ENCODE results near the gene CDK12.
A peak's percentile ranks its signal among the peaks of the same experiment; 100 is the strongest.
"Not testable (repeated sequence)": the region's sequence is repeated elsewhere in the genome, so short reads cannot be mapped to it uniquely, and the experiment has no call there.

CDK12 gene

DNA sequence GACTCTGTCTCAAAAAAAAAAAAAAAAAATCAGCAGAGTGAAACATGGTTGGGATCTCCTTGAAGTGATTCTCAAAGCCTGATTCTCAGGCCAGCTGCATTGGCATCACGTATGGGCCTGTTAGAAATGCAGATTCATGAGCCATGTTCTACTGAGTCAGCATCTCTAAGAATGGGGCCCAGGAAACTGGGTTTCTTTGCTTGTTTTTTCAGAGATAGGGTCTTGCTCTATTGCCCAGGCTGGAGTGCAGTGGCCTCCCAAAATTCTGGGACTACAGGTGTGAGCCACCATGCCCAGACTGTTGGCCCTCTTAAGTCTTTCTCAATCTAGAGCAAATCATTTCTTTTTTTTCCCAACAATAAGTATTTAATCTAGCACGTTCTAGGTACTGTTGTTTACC, 47.7 kb downstream of the CDK12 start:
- DNase-seq = no peak

DNA sequence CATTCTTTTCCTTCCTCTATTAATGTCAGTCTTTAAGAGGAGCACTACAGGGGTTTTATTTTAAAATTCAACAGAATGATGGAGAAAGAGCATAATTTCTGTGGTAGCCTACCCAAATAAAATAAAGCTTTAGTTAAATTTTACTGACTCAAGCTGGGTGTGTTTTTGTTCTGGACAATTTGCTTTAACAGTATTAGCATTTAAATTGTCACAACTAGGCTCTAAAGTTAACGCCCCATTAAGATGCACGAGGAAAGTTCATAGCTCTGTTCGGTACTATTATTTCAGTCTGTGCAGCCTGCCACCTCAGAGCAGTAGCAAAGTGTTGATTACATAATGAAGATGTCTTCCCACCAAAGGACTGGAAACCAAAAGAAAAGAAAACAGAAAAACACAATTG, 52.0 kb downstream of the CDK12 start:
- no peak for DNase-seq

DNA sequence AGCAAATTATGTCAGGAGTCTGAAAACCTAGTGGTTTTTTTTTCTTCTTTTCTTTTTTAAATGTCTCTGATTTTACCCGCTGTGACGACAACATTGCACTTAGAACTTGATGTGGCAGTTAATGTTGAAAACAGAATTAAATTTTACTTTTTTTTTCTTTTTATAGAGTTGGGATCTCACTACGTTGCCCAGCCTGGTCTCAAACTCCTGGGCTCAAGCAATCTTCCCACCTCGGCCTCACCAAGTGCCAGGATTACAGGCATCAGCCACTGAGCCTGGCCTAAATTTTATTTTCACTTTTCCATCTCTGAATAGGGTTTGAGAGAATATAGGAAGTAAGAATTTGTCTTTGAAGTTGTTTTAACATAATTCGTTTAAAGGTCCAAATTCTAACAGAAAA, 52.6 kb downstream of the CDK12 start:
- no peak for DNase-seq

DNA sequence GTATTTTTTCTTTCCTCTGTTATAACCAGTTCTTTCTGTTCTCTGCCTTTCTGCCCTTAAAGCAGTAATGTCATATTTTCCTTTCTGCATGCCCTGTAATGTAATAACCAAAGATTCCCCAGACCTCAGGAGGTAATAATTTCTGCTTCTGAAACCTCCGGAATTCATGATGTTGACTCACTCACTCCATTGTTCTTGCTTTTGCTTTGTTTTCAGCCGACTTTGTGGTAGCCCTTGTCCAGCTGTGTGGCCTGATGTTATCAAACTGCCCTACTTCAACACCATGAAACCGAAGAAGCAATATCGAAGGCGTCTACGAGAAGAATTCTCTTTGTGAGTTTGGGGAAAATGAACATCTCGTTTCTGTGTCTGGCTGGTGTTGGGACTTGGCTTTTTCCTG, 55.9 kb downstream of the CDK12 start:
- no peak for DNase-seq

DNA sequence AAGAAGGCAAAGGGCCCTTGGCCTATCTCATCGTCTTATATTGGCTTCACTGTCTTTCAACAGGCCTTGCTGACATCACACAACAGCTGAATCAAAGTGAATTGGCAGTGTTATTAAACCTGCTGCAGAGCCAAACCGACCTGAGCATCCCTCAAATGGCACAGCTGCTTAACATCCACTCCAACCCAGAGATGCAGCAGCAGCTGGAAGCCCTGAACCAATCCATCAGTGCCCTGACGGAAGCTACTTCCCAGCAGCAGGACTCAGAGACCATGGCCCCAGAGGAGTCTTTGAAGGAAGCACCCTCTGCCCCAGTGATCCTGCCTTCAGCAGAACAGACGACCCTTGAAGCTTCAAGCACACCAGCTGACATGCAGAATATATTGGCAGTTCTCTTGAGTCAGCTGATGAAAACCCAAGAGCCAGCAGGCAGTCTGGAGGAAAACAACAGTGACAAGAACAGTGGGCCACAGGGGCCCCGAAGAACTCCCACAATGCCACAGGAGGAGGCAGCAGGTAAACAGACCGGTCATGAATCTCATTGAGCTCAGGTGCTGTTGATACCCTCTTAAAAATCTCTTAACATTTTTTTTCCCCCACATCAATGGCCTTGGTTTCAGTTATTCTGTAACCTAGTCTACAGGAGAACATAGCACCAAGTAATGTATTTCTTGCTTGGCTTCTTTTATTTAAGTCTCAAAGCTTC, 64.7 kb downstream of the CDK12 start:
- no peak for DNase-seq

DNA sequence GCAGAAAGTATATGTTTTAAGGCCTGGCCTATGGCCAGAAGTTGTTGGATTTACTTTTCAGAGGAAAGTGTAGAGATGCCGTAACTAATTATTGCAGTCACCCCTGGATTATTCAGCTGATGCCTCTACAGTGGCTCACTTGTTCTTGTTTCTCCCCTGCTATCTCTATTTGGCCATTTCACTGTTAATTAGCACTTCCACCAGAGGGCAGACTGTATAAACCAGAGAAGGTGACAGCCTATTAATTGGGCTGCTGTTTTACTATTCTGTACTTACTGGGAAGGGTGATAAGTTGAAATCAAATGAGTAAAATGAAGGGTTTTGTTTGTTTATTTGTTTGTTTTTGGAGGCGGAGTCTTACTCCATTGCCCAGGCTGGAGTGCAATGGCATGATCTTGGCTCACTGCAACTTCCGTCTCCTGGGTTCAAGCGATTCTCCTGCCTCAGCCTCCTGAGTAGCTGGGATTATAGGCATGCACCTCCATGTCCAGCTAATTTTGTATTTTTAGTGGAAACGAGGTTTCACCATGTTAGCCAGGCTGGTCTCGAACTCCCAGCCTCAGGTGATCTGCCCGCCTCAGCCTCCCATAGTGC, 66.0 kb downstream of the CDK12 start:
- no peak for DNase-seq

DNA sequence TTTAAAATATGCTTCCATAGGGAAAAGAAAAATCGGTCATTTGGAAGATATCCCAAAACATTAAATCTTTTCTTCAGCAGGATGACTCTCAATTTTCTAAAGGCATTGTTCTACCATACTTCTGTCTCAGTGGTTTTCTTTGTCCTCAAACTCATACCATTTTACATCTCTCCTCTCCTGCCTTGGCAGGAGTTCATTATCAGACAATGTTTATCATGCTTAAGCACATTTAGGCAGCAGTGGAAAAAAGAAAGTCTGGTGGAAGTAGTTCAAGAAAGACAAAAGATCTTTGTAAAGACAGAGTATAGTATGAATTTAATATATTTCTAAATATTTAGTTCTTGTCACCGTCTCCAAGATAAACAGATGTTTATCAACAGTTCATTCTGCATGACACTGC, 68.2 kb downstream of the CDK12 start:
- DNase-seq = no peak

DNA sequence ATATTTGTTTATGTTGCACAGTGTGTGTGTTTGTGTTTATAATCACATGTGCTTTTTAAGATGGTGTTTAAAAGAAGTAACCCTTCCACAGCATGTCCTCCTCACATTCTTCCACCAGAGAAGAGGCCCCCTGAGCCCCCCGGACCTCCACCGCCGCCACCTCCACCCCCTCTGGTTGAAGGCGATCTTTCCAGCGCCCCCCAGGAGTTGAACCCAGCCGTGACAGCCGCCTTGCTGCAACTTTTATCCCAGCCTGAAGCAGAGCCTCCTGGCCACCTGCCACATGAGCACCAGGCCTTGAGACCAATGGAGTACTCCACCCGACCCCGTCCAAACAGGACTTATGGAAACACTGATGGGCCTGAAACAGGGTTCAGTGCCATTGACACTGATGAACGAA, 69.2 kb downstream of the CDK12 start:
- DNase-seq = no peak

DNA sequence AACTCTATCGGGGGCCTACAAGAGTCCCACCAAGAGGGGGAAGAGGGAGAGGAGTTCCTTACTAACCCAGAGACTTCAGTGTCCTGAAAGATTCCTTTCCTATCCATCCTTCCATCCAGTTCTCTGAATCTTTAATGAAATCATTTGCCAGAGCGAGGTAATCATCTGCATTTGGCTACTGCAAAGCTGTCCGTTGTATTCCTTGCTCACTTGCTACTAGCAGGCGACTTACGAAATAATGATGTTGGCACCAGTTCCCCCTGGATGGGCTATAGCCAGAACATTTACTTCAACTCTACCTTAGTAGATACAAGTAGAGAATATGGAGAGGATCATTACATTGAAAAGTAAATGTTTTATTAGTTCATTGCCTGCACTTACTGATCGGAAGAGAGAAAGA, 70.0 kb downstream of the CDK12 start:
- no peak for DNase-seq

DNA sequence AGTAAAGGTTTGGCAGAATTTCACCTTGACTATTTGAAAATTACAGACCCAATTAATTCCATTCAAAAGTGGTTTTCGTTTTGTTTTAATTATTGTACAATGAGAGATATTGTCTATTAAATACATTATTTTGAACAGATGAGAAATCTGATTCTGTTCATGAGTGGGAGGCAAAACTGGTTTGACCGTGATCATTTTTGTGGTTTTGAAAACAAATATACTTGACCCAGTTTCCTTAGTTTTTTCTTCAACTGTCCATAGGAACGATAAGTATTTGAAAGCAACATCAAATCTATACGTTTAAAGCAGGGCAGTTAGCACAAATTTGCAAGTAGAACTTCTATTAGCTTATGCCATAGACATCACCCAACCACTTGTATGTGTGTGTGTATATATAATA, 72.6 kb downstream of the CDK12 start:
- no peak for DNase-seq

DNA sequence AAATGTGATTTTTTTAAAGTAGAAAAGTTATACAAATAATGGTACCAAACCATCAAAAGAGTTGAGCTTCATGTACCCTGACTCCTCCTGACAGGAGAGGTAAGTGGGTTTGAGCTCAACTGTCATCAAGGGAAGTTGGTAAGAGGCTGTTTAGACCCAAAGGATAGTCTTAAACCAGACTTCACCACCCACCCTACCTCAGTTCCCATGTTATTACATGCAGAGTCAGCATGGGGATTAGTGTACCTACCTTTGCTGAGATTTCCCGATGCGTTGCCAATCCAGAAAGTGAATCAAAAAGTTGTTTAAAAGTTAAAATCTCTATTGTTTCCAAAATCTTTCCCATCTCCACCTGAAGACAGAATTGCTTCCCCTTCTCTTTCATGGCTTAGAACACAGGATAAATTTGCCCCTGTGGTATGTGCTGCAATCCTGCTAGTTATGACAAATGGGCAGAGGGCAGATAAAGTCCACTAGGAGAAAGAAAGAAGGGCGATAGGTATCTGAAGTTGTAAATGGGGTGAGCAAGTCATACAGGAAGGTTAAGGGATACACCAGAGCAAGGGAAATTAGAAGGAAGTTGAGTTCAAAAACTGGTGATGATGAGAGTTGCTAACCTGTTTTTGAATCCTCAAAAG, 73.6 kb downstream of the CDK12 start:
- DNase-seq = no peak

DNA sequence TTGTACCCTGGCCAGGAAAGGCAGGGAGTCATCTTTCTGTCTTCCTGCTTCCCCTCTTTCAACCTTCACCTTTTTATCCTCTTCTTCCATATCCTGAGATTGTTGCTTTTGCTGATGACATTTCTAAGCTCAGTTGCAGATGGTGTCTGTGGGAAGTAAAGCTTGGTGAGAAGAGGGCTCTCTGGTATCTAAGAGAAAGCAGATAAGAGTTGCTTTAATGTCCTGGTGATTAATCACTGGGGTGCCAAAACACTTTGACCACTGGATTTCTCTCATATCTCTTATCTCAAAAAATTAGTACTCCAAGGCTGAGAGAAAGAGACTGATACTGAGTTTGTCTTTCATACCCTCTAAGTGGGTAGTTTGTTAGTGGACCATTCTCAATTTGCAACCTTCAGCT, 75.2 kb downstream of the CDK12 start:
- DNase-seq = no peak

DNA sequence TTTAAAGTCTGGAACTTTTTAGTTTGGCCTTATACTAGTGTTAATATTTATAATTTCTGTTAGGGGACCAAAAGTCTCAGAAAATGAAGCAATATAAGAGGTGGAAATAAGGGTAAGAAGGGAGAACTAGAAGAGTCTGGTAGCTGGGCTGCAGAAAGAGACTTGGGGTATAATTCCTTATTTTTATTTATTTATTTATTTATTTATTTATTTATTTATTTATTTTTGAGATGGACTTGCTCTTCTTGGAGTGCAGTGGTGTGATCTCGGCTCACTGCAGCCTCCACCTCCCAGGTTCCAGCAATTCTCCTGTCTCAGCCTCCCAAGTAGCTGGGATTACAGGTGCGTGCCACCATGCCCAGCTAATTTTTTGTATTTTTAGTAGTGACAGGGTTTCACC, 76.1 kb downstream of the CDK12 start:
- not testable (repeated sequence) for DNase-seq

DNA sequence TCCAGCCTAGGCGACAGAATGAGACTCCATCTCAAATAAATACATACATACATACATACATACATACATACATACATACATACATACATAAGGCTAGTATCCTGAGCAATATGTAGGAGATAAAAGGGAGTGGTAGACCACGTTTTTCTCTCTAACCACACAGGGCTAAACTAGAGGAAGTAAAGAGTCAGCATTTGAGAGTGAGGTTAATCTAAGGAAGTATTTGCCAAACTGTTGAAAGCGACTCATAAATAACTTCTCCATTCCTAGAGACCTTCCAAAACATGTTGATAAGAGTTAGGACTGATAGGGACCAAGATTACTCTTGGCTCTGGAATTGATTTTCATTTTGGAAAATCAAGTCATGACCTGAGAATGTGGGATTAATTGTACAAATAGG, 77.6 kb downstream of the CDK12 start:
- no peak for DNase-seq

DNA sequence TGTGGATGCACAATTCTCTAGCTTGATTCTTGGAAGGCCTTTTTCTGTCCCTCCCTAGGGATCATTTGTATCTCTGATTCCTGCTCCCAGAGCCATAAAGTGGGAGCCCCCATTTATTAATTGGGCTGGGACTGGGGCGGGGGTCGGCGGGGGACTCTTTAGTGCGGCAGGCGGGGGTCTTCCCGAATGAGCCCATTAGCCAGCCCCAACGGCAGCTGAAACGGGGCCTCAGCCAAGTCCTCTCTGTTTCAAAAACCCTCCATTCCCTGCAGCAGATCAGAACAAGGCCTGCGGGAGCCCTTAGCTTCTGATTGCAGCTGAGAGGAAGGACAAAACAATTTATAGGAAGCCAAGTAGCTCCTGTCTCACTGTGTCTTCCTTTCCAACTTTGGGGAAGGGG, 79.3 kb downstream of the CDK12 start:
- no peak for DNase-seq

DNA sequence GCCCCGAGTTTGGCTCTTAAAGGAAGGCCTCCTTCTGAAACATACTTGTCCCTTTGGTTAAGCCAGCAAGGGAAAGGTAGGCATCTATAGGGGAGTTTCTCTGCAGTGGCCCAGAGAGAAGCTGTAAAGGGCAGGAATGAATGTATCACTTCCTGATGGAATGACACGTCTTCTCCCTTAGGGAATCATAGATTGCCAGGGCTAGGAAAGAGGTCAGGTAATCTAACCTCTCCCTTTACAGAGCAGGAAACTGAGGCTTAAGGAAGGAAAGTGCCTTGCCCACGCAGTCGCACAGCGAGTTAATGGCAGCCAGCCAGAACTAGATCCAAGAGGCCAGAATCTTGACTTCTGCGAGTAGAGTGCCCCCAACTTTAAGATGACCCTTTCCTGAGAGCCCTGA, 80.4 kb downstream of the CDK12 start:
- DNase-seq = no peak

DNA sequence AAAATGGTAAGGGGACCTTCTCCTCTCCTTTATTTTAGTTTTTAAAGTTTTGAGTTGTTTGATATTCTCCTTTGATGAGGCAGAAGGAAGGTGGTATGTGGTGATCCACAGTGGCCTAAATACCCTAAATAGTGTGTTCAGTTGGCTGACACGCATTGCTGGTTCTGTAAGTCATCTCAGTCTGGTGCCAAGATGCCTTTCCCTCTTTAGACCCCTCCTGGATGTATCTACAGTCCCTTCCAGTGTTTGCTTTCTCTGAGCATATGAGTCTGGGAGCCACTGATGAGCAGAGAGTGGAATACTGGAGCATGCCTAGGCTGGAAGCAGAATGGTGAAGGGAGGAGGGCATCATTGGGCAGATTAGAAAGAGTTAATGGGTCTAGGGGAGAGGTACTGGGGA, 81.9 kb downstream of the CDK12 start:
- DNase-seq = no peak

DNA sequence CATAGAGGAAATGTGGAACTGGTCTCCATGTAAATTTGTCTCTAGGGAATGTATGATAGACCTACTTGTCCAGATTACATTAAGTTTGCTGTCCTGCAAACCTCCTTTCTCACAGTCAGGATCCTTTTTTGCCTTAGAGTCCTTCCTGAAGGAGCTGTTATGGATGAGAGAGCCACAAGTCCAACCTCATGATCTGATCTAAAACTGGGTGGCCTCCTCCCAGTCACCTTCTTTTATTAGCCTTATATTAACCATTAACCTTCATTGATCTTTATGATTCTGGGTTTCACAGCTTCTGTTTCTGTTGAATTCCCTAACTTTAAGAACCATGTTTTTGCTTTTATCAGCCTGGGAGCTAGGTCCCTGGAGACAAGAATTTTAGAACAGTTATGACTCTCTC, 82.4 kb downstream of the CDK12 start:
- no peak for DNase-seq

DNA sequence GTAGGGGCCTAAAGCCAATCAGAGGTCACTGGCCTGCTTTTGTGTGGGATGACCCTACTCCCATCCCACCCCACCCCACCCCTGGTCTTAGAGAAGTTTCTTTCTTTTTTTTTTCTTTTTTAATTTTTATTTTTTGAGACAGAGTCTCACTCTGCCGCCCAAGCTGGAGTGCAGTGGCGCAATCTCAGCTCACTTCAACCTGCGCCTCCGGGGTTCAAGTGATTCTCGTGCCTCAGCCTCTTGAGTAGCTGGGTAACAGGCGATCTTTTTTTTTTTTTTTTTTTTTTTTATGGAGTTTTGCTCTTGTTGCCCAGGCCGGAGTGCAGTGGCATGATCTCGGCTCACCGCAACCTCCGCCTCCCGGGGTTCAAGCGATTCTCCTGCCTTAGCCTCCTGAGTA, 83.1 kb downstream of the CDK12 start:
- not testable (repeated sequence) for DNase-seq

DNA sequence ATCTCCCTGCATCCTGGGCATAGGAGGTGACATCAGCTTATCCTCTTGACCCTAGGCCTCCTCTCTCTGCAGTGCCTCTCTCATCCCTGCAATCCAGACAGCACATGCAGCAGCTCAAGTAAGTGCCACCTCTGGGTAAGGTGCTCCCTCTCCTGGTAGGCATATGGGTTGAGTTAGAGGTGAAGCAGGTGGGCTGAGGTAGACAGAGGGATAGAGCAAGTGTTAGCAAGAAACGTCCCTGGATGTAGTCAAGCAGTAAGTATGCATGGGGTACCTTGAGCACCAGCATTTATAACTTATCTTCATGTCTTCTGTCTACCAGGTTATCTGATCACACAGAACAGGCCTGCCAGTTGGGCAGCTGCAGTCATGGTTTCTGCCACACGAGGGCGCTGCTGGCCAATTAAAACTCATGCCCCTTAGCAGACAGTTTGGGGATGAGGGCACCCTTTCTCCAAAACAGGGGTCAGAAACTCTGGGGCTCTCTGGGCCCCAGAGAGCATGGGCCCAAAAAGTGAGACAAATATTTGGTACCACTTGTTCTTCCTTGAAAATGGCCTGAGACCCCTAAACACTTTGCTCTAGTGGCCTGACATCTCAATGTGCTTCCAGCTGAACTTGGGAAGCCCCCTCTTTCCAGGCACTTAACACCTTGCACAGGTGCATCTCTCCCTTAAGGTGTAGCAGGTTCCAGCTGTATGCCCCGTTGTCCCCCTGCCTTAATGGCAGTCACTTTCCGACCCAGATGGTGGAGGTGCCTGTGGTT, 86.6 kb downstream of the CDK12 start:
- peak; percentile 84 to 85 for DNase-seq

DNA sequence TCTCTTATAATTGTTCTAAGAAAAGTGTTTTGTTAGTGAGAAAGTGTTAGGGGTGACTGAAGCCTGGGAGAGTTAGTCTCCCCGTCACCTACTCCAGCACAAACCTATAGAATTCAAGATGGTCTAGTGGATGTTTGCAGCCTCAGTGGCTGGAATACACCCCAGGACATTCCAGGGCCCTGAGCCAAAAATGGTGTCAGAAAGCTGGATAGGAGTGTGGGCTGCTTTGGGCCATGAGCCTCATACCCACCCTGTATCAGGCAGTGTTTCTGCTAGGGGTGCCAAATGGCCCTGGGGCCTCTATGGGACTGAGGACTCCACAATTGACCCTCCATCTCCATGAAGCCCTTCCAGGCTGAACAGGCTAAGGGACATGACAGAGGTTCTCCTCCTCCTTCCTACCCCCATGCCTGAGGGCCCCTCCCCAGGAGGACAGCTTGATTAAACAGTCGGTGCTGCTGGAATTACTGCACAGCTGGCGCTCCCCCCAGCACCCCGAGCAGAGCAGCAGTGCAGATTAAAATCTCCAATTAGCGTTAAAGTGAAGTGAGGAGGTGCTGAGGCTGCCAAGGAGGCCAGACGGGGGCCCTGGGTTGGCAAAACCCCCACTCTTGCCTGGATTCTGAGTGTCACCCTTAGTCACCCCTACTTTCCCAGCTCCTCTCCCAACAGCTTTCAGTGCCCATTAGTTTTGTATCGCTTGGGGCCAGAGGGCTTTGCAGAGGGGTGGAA, 87.4 kb downstream of the CDK12 start:
- DNase-seq = no peak

DNA sequence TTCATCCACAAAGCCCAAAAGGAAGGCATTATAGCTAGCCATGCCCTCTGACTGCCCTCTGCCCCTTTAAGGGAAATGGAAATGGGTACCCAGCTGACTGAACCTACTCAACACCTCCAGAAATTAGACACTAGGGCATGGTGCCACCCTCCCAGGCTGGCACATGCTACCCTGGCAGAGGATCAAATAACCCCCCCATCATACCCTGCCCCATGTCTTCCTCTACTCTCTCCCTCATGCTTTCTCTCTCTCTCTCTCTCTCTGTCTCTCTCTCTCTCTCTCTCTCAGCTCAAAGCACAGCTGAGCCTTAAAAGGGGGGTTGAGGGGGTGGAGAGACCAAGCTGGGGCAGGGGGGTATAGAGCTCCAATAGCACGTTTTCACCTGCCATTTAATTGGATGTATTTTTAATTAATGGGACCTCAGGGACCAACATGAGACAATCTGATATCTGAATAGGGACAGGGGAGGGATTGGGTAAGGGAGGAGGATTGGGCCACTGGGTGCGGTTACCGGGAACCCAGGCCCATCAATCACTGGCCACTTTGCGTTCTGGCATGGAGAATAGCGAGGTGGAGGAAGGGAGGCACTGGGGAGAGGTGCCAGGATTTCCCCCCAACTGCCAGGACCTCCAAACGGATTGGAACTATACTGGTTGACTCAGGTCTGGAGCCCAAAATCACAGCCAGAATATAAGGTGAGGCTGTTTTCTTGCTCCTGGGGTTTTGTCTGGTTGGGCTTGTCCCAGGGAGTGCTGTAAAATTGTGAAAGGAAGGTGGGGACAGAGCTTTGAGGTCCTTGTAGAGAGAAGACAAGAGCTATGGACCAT, 88.7 kb downstream of the CDK12 start:
- no peak for DNase-seq
